H1 (cell line): ENCODE measurements around the gene KCNC1.

Source experiments
- CTCF ChIP-seq, 3 experiments: IDR thresholded peaks; 1 replicate in 2 of 3; 2 replicates in 1 of 3; pipeline versions ENCODE4 v1.5.1 to v1.6.1; 2011; ENCODE audit warnings: low read length in 3 of 3, mild to moderate bottlenecking in 3 of 3, inconsistent platforms in 2 of 3, low read depth in 1 of 3, moderate library complexity in 1 of 3; ENCODE audit not compliant: insufficient read depth in 1 of 3; ENCODE audit errors: control extremely low read depth in 1 of 3
- E2F6 ChIP-seq: IDR thresholded peaks from 2 replicates; pipeline ENCODE4 v1.6.1; 2012; ENCODE audit warnings: inconsistent platforms
- EP300 ChIP-seq, 2 experiments: IDR thresholded peaks; 1 replicate in 1 of 2; 2 replicates in 1 of 2; pipeline ENCODE4 v1.6.1; 2011 to 2012; ENCODE audit warnings: low read depth in 2 of 2, low read length in 2 of 2, mild to moderate bottlenecking in 2 of 2, borderline replicate concordance in 1 of 2, inconsistent platforms in 1 of 2, moderate library complexity in 1 of 2
- EZH2 ChIP-seq: fragments of 200-600 bp; sonication (generic); IDR thresholded peaks from 2 replicates; pipeline ENCODE4 v1.7.1; 2012; ENCODE audit warnings: low read depth, mild to moderate bottlenecking, moderate library complexity, low read length, inconsistent platforms; ENCODE audit not compliant: severe bottlenecking
- KDM5A ChIP-seq: fragments of 200-600 bp; IDR thresholded peaks from 2 replicates; pipeline ENCODE4 v1.7.1; 2012; ENCODE audit warnings: mild to moderate bottlenecking, low read length, inconsistent platforms, mixed read lengths
- MAFK ChIP-seq: IDR thresholded peaks from 2 replicates; pipeline ENCODE4 v1.6.1; 2012; ENCODE audit warnings: low read depth, mild to moderate bottlenecking, improper control_type of control experiment, low read length
- RAD21 ChIP-seq, 2 experiments: IDR thresholded peaks in 1 of 2; conservative IDR thresholded peaks in 1 of 2; 2 replicates each; pipeline ENCODE4 v1.6.1; 2011; ENCODE audit warnings: low read depth in 2 of 2, low read length in 2 of 2, improper control_type of control experiment in 1 of 2, inconsistent platforms in 1 of 2, mild to moderate bottlenecking in 1 of 2, moderate library complexity in 1 of 2
- RBBP5 ChIP-seq: IDR thresholded peaks from 2 replicates; pipeline ENCODE4 v1.7.1; 2012; ENCODE audit warnings: low read depth, mild to moderate bottlenecking, inconsistent platforms, low read length, moderate library complexity, borderline replicate concordance
- ZNF274 ChIP-seq: IDR thresholded peaks from 2 replicates; pipeline ENCODE4 v1.7.0; 2012; ENCODE audit warnings: low read length, borderline replicate concordance; ENCODE audit errors: extremely low read depth

- TF ChIP-seq E2F6: no peak
- no peak for TF ChIP-seq CTCF (IDR thresholded peaks at IDR 0.05; ENCODE audit: control extremely low read depth in 1 of 3, insufficient read depth in 1 of 3, low read depth in 1 of 3, low read length in 3 of 3)
- no peak for TF ChIP-seq ZNF274
- TF ChIP-seq KDM5A: no peak
- TF ChIP-seq MAFK: no peak
- no peak for TF ChIP-seq RBBP5
- TF ChIP-seq EZH2: no peak
- TF ChIP-seq EP300 (IDR thresholded peaks at IDR 0.05; ENCODE audit: borderline replicate concordance in 1 of 2, low read depth in 2 of 2, low read length in 2 of 2): no peak
- no peak for TF ChIP-seq RAD21 (IDR thresholded peaks at IDR 0.05 in 1 of 2, conservative IDR thresholded peaks at IDR 0.05 in 1 of 2; ENCODE audit: low read depth in 2 of 2, low read length in 2 of 2)
These were observed 46.5 kb upstream of the KCNC1 start for GRCh38 chr11:17687946-17688670.
